ENCODE measurements around the gene SPATA45.

Gene SPATA45

DNA sequence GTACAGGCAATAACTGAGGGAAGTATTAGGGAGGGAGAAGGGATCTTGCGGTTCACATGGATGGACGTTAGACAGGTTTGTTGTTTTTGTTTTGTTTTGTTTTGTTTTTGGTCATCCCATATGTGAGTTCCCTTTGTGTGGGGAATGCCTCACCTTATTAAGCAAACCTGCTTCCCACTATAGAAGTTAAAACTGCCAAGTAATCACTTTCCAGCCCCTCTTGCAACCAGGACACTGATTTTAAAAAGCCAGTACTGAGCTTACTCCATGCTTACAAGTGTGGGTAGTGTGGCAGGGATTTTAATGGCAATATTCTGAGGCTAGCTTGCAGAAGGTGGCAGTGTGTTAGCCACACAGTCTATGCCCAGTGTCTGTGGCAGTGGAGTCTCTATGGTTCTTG lies 26.5 kb downstream of the SPATA45 start:
- peaks cover 11% of the 10 kb centered on the region; the same call in 1 of the 2 replicates for H3K9me3 ChIP-seq (ENCODE audit: control insufficient read depth, insufficient read depth, low read length)
- no peak overlapping the region for H3K4me2 ChIP-seq (ENCODE audit: low read length)
- no peak for TF ChIP-seq EZH2phosphoT487 (IDR thresholded peaks at IDR 0.05; ENCODE audit: borderline replicate concordance, low read length)
- TF ChIP-seq, protein P1, sequence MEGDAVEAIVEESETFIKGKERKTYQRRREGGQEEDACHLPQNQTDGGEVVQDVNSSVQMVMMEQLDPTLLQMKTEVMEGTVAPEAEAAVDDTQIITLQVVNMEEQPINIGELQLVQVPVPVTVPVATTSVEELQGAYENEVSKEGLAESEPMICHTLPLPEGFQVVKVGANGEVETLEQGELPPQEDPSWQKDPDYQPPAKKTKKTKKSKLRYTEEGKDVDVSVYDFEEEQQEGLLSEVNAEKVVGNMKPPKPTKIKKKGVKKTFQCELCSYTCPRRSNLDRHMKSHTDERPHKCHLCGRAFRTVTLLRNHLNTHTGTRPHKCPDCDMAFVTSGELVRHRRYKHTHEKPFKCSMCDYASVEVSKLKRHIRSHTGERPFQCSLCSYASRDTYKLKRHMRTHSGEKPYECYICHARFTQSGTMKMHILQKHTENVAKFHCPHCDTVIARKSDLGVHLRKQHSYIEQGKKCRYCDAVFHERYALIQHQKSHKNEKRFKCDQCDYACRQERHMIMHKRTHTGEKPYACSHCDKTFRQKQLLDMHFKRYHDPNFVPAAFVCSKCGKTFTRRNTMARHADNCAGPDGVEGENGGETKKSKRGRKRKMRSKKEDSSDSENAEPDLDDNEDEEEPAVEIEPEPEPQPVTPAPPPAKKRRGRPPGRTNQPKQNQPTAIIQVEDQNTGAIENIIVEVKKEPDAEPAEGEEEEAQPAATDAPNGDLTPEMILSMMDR (IDR thresholded peaks at IDR 0.05; ENCODE audit: low read depth, low read length, poor library complexity, severe bottlenecking): no peak

DNA sequence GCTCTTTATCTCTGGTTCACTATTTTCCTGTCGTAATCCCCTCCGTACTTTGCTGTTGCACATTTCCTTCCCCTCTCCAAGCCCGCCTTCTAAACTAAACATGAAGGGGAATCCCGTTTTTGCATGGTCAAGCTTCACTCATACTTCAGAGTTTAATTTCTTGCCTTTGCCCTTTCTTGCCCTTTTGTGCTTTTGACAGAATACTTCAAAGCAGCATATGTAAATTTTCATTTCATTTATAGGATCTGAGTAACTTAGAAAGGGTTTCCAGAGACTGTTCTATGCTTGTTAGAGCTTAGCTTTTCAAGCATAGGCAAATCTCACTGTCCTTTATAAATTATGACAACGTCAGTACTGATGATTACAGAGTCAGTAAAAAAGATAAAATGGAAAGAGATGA lies 27.7 kb downstream of the SPATA45 start:
- Histone ChIP-seq H3K4me1 (ENCODE audit: control insufficient read depth, low read length) (peaks cover 20% of the 10 kb centered on the region), H3K4me2 (ENCODE audit: low read length) (peak overlapping the region; percentile 48), H3K27ac (ENCODE audit: low read depth, low read length) (peak overlapping the region; percentile 13; the same call in 1 of the 2 replicates)

More for the DNA sequence above, 26.5 kb downstream of the SPATA45 start:
- Histone ChIP-seq H3F3A (ENCODE audit: control insufficient read depth, insufficient read depth) (peaks cover 8% of the 10 kb centered on the region; the same call in 1 of the 2 replicates), H3K4me1 (ENCODE audit: control insufficient read depth, low read length) (peaks cover 20% of the 10 kb centered on the region), H3K9me2 (replicated peaks; ENCODE audit: control insufficient read depth, low read length) (no peaks in the 10 kb centered on the region), H3K27me3 (ENCODE audit: control insufficient read depth, low read length) (no peaks in the 10 kb centered on the region), H4K20me1 (ENCODE audit: control insufficient read depth, insufficient read depth, low read depth, low read length) (no peaks in the 10 kb centered on the region), H3K27ac (ENCODE audit: low read depth, low read length) (no peak overlapping the region), H3K36me3 (ENCODE audit: control insufficient read depth, low read length) (no peaks in the 10 kb centered on the region), H3K79me2 (ENCODE audit: control insufficient read depth, low read length) (no peaks in the 10 kb centered on the region), H3K4me3 (ENCODE audit: low read length) (no peak overlapping the region)

DNA sequence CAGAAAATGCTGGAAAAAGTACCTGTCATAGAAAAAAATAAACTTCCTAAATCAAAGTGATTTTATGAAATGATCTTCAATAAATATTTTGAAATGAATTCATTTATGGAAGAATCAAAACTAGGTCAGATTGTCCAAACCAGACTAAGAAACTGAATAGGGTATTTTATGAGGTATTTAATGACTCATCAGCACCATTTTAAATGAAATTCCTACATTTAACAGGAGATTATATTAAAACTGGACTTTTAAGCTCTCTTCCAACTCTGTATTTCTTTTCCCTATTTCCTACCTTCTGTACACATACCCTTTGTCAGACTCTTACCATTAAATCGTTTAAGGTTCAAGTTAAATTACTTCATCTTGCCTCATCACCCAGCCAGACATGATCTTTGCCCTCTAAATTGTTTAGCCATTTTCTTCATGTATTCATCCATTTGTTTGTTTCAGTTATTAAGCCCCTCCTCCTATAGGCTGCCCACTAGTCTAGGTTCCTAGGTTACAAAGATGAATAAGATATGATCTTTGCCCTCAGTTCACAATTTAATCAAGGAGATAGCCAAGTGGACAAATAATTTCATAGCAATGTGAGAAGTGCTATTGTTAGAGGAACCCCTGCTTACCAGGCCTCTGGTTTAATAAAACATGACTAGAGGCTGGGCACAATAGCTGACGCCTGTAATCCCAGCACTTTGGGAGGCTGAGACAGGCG lies 30.7 kb downstream of the SPATA45 start:
- Histone ChIP-seq H3F3A (ENCODE audit: control insufficient read depth, insufficient read depth) (peaks cover 8% of the 10 kb centered on the region), H3K27ac (ENCODE audit: low read depth, low read length) (no peak overlapping the region), H3K4me3 (ENCODE audit: low read length) (no peak overlapping the region), H3K9me2 (replicated peaks; ENCODE audit: control insufficient read depth, low read length) (no peaks in the 10 kb centered on the region), H3K9me3 (ENCODE audit: control insufficient read depth, insufficient read depth, low read length) (no peaks in the 10 kb centered on the region), H4K20me1 (ENCODE audit: control insufficient read depth, insufficient read depth, low read depth, low read length) (no peaks in the 10 kb centered on the region), H3K36me3 (ENCODE audit: control insufficient read depth, low read length) (no peaks in the 10 kb centered on the region; the same call in none of the 2 replicates), H3K27me3 (ENCODE audit: control insufficient read depth, low read length) (no peaks in the 10 kb centered on the region), H3K4me2 (ENCODE audit: low read length) (no peak overlapping the region), H3K79me2 (ENCODE audit: control insufficient read depth, low read length) (no peaks in the 10 kb centered on the region), H3K4me1 (ENCODE audit: control insufficient read depth, low read length) (peaks cover 20% of the 10 kb centered on the region)
- TF ChIP-seq, protein P1 (IDR thresholded peaks at IDR 0.05; ENCODE audit: low read depth, low read length, poor library complexity, severe bottlenecking): no peak
- TF ChIP-seq EZH2phosphoT487 (IDR thresholded peaks at IDR 0.05; ENCODE audit: borderline replicate concordance, low read length): no peak

More for the DNA sequence above, 27.7 kb downstream of the SPATA45 start:
- peak overlapping the region; percentile 20; the same call in 1 of the 2 replicates for H3K4me3 ChIP-seq (ENCODE audit: low read length)
- H3K9me3 ChIP-seq (ENCODE audit: control insufficient read depth, insufficient read depth, low read length): no peaks in the 10 kb centered on the region
- no peaks in the 10 kb centered on the region for H3K9me2 ChIP-seq (replicated peaks; ENCODE audit: control insufficient read depth, low read length)
- peaks cover 8% of the 10 kb centered on the region; the same call in 1 of the 2 replicates for H3F3A ChIP-seq (ENCODE audit: control insufficient read depth, insufficient read depth)
- no peaks in the 10 kb centered on the region for H4K20me1 ChIP-seq (ENCODE audit: control insufficient read depth, insufficient read depth, low read depth, low read length)
- no peaks in the 10 kb centered on the region for H3K27me3 ChIP-seq (ENCODE audit: control insufficient read depth, low read length)
- no peaks in the 10 kb centered on the region; the same call in none of the 2 replicates for H3K36me3 ChIP-seq (ENCODE audit: control insufficient read depth, low read length)
- TF ChIP-seq, protein P1 (IDR thresholded peaks at IDR 0.05; ENCODE audit: low read depth, low read length, poor library complexity, severe bottlenecking): no peak
- TF ChIP-seq EZH2phosphoT487 (IDR thresholded peaks at IDR 0.05; ENCODE audit: borderline replicate concordance, low read length): no peak
- H3K79me2 ChIP-seq (ENCODE audit: control insufficient read depth, low read length): no peaks in the 10 kb centered on the region
